H9 (cell line): ENCODE data around the gene LHPP. TPM values are rescaled to one million over a fixed set of nuclear protein-coding genes. Genes with fewer than 3 reads are reported as not detected.
A peak's percentile ranks its signal among the peaks of the same experiment; 100 is the strongest.

Experiments
- DNase-seq: peaks from one replicate; pipeline ENCODE4 v3.0.0-alpha.2; 2017
- H2AFZ ChIP-seq: one replicate; pipeline ENCODE4 v1.6.1; 2013; ENCODE audit warnings: mild to moderate bottlenecking, low read length, control low read depth, moderate library complexity
- H2AK5ac ChIP-seq: 2 replicates; pipeline ENCODE4 v1.6.1; 2013; ENCODE audit warnings: low read length, control low read depth, mixed read lengths; ENCODE audit not compliant: insufficient read length
- H2BK120ac ChIP-seq: one replicate; pipeline ENCODE4 v1.6.1; 2013; ENCODE audit warnings: low read depth, mild to moderate bottlenecking, low read length, control low read depth, inconsistent platforms; ENCODE audit not compliant: poor library complexity, severe bottlenecking
- H2BK12ac ChIP-seq: 2 replicates; pipeline ENCODE4 v1.6.1; 2013; ENCODE audit warnings: low read length, control low read depth, mixed read lengths, low read depth; ENCODE audit not compliant: insufficient read length
- H2BK15ac ChIP-seq: 2 replicates; pipeline ENCODE4 v1.6.1; 2013; ENCODE audit warnings: low read depth, low read length, control low read depth
- H2BK20ac ChIP-seq: one replicate; pipeline ENCODE4 v1.6.1; 2013; ENCODE audit warnings: low read depth, mild to moderate bottlenecking, low read length, control low read depth, inconsistent platforms; ENCODE audit not compliant: poor library complexity, severe bottlenecking
- H2BK5ac ChIP-seq: 2 replicates; pipeline ENCODE4 v1.6.1; 2013; ENCODE audit warnings: low read length, control low read depth, mixed read lengths; ENCODE audit not compliant: insufficient read length
- H3K14ac ChIP-seq: 2 replicates; pipeline ENCODE4 v1.6.1; 2013; ENCODE audit warnings: low read length, control low read depth; ENCODE audit not compliant: insufficient read depth
- H3K18ac ChIP-seq: 2 replicates; pipeline ENCODE4 v1.6.1; 2013; ENCODE audit warnings: low read depth, mild to moderate bottlenecking, mixed read lengths, low read length, control low read depth; ENCODE audit not compliant: insufficient read length
- H3K23ac ChIP-seq: 2 replicates; pipeline ENCODE4 v1.6.1; 2013; ENCODE audit warnings: low read length, control low read depth, mixed read lengths, low read depth; ENCODE audit not compliant: insufficient read length
- H3K23me2 ChIP-seq: 2 replicates; pipeline ENCODE4 v1.6.1; 2013; ENCODE audit warnings: low read depth, mild to moderate bottlenecking, mixed read lengths, low read length, control low read depth; ENCODE audit not compliant: insufficient read length, poor library complexity, severe bottlenecking
- H3K27ac ChIP-seq: 2 replicates; pipeline ENCODE4 v1.5.1; 2013; ENCODE audit warnings: low read length, control low read depth, mixed read lengths, low read depth; ENCODE audit not compliant: insufficient read length
- H3K27me3 ChIP-seq: 2 replicates; pipeline ENCODE4 v1.6.1; 2013; ENCODE audit warnings: low read length, control low read depth, inconsistent platforms; ENCODE audit not compliant: insufficient read depth
- H3K4ac ChIP-seq: 2 replicates; pipeline ENCODE4 v1.6.1; 2013; ENCODE audit warnings: low read depth, mild to moderate bottlenecking, control low read depth, inconsistent platforms, low read length, moderate library complexity
- H3K4me1 ChIP-seq: 2 replicates; pipeline ENCODE4 v1.6.1; 2013; ENCODE audit warnings: low read length, control low read depth, inconsistent platforms; ENCODE audit not compliant: insufficient read depth
- H3K4me2 ChIP-seq: 2 replicates; pipeline ENCODE4 v1.6.1; 2013; ENCODE audit warnings: low read length, control low read depth, mixed read lengths; ENCODE audit not compliant: insufficient read length, insufficient read depth
- H3K56ac ChIP-seq: 2 replicates; pipeline ENCODE4 v1.6.1; 2013; ENCODE audit warnings: low read depth, mild to moderate bottlenecking, mixed read lengths, low read length, control low read depth; ENCODE audit not compliant: insufficient read length
- H3K79me1 ChIP-seq: 2 replicates; pipeline ENCODE4 v1.6.1; 2013; ENCODE audit warnings: low read depth, mild to moderate bottlenecking, moderate library complexity, low read length, control low read depth, inconsistent platforms; ENCODE audit not compliant: insufficient read depth, poor library complexity, severe bottlenecking
- H3K79me2 ChIP-seq: 2 replicates; pipeline ENCODE4 v1.6.1; 2013; ENCODE audit warnings: low read length, control low read depth, inconsistent platforms; ENCODE audit not compliant: insufficient read depth
- H3K9ac ChIP-seq: 2 replicates; pipeline ENCODE4 v1.6.1; 2013; ENCODE audit warnings: low read length, control low read depth, mixed read lengths; ENCODE audit not compliant: insufficient read length; ENCODE audit errors: extremely low read depth
- H3K9me3 ChIP-seq: one replicate; pipeline ENCODE4 v1.6.1; 2013; ENCODE audit warnings: low read depth, low read length, inconsistent platforms; ENCODE audit not compliant: control insufficient read depth
- H3T11ph ChIP-seq: one replicate; pipeline ENCODE4 v1.6.1; 2013; ENCODE audit warnings: mild to moderate bottlenecking, low read length, control low read depth, inconsistent platforms
- H4K20me1 ChIP-seq: one replicate; pipeline ENCODE4 v1.6.1; 2013; ENCODE audit not compliant: control insufficient read depth, insufficient read length, insufficient read depth
- H4K5ac ChIP-seq: 2 replicates; pipeline ENCODE4 v1.6.1; 2013; ENCODE audit warnings: low read depth, mild to moderate bottlenecking, mixed read lengths, low read length, control low read depth; ENCODE audit not compliant: insufficient read length
- H4K8ac ChIP-seq: replicated peaks from 2 replicates; pipeline ENCODE4 v1.6.1; 2013; ENCODE audit warnings: low read length, control low read depth, mixed read lengths, low read depth; ENCODE audit not compliant: insufficient read length
- H4K91ac ChIP-seq: 2 replicates; pipeline ENCODE4 v1.6.1; 2013; ENCODE audit warnings: low read depth, mild to moderate bottlenecking, moderate library complexity, mixed read lengths, low read length, control low read depth; ENCODE audit not compliant: insufficient read length
- H3K27ac Mint-ChIP-seq, 3 experiments: 2 replicates in 2 of 3; 3 replicates in 1 of 3; pipeline ENCODE4 v1.8.0; 2020 to 2021; ENCODE audit warnings: mixed read lengths in 3 of 3, mild to moderate bottlenecking in 1 of 3, moderate library complexity in 1 of 3
- H3K27me3 Mint-ChIP-seq: 2 replicates; pipeline ENCODE4 v1.8.0; 2021; ENCODE audit warnings: low read depth, mild to moderate bottlenecking, moderate library complexity, mixed read lengths
- H3K36me3 Mint-ChIP-seq, 3 experiments: 2 replicates in 2 of 3; 3 replicates in 1 of 3; pipeline ENCODE4 v1.8.0; 2020 to 2021; ENCODE audit warnings: low read depth in 3 of 3, mixed read lengths in 3 of 3; ENCODE audit not compliant: insufficient read depth in 1 of 3
- H3K4me1 Mint-ChIP-seq, 2 experiments: 2 replicates each; pipeline ENCODE4 v1.8.0; 2020; ENCODE audit warnings: mixed read lengths in 2 of 2
- H3K4me3 Mint-ChIP-seq, 2 experiments: 2 replicates in 1 of 2; 3 replicates in 1 of 2; pipeline ENCODE4 v1.8.0; 2020 to 2021; ENCODE audit warnings: mild to moderate bottlenecking in 2 of 2, mixed read lengths in 2 of 2, moderate library complexity in 1 of 2
- H3K9me3 Mint-ChIP-seq, 2 experiments: 2 replicates in 1 of 2; 3 replicates in 1 of 2; pipeline ENCODE4 v1.8.0; 2020; ENCODE audit warnings: mild to moderate bottlenecking in 2 of 2, mixed read lengths in 2 of 2, moderate library complexity in 1 of 2
- WGBS: extraction: QIAGEN DNeasy Blood & Tissue Kit; methylation state at CpG from one replicate; pipeline ENCODE4 v1.1.7; 2013; ENCODE audit warnings: missing lambda C conversion rate, low lambda C conversion rate, mixed read lengths; ENCODE audit not compliant: insufficient read length; ENCODE audit errors: extremely low coverage; 5-methylcytosine and 5-hydroxymethylcytosine counted together
- total RNA-seq: library from RNA; stranded (reverse); gene quantifications from 2 replicates; pipeline ENCODE4 v1.2.1, GENCODE V29; 2021
- TF ChIP-seq, protein P1 (sequence below): fragments of 200-600 bp; sonication (generic); conservative IDR thresholded peaks from 3 replicates; pipeline ENCODE4 v1.8.0; 2021; ENCODE audit warnings: antibody characterized with exemption, mild to moderate bottlenecking

LHPP gene
- total RNA-seq, 1 experiment from 2014 or later = 29.6 TPM

DNA sequence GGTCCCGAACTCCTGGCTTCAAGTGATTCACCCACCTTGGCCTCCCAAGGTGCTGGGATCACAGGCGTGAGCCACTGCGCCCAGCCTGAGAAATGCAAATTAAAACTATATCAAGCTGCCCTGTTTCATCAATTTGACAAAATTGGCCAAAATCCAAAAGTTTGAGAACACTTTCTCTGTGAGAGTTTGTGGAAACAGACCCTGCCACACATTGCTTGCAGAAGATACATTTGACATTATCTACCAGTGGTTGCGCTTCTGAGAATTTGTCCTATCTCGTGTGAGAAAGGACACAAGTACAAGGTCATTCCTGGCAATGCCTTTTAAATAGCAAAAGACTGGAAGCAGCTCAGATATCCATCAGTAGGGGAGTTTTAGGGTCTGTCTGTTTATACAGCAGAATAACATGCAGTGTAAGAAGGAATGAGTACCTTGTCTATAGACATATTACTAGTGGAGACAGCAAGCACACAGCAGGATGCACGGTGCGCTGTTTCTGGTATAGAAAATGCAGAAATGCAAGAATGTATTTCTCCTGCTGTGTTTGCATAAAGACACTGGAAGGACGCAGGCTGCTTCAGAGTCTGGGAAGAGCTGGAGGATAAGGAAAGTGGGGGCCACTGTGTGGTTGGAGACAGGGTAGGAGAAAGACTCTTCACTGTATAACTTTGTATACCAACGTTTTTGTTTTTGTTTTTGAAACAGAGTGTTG lies 4.3 kb downstream of the LHPP start:
- H3K4me2 ChIP-seq = peak overlapping the region; percentile 38
- H3K27me3 ChIP-seq = no peaks in the 10 kb centered on the region
- Mint-ChIP-seq H3K27me3 (peaks cover 7% of the 10 kb centered on the region), H3K4me3 (peak overlapping the region in 1 of 2 experiments; percentile 62; a peak in 2 of 5 replicates), H3K27ac (peak overlapping the region; percentile 33 to 60 (median 38); a peak in 3 of 7 replicates), H3K4me1 (peaks cover 57 to 61% of the 10 kb centered on the region in 2 experiments), H3K9me3 (no peaks in the 10 kb centered on the region; a peak in 1 of 5 replicates), H3K36me3 (peaks cover 2 to 5% (median 5%) of the 10 kb centered on the region in 3 experiments; a peak in 6 of 7 replicates)
- no peak overlapping the region for H2BK12ac ChIP-seq
- H3K23ac ChIP-seq = no peak overlapping the region
- no peak overlapping the region for H2AK5ac ChIP-seq
- H3K9me3 ChIP-seq = no peaks in the 10 kb centered on the region
- H3T11ph ChIP-seq = no peak overlapping the region
- H2BK120ac ChIP-seq = no peak overlapping the region
- no peak overlapping the region for H2BK20ac ChIP-seq
- peaks cover 3% of the 10 kb centered on the region for H4K20me1 ChIP-seq
- DNase-seq = no peak
- no peaks in the 10 kb centered on the region for H3K79me1 ChIP-seq
- no peak overlapping the region for H3K18ac ChIP-seq
- no CpG with 5 or more reads among the region's 9 CpGs for WGBS
- no peaks in the 10 kb centered on the region for H3K79me2 ChIP-seq
- no peak overlapping the region for H3K56ac ChIP-seq
- H3K4me1 ChIP-seq = peaks cover 15% of the 10 kb centered on the region; the same call in 1 of the 2 replicates
- H4K91ac ChIP-seq = no peak overlapping the region
- no peak overlapping the region for H2BK5ac ChIP-seq
- no peak overlapping the region for H3K4ac ChIP-seq
- H3K9ac ChIP-seq = no peak overlapping the region
- no peak overlapping the region for H2AFZ ChIP-seq
- no peak overlapping the region for H4K5ac ChIP-seq
- no peak overlapping the region for H3K14ac ChIP-seq
- no peak overlapping the region for H4K8ac ChIP-seq
- H3K27ac ChIP-seq = no peak overlapping the region
- H2BK15ac ChIP-seq = no peak overlapping the region
- peaks cover 3% of the 10 kb centered on the region for H3K23me2 ChIP-seq
- TF ChIP-seq, protein P1, sequence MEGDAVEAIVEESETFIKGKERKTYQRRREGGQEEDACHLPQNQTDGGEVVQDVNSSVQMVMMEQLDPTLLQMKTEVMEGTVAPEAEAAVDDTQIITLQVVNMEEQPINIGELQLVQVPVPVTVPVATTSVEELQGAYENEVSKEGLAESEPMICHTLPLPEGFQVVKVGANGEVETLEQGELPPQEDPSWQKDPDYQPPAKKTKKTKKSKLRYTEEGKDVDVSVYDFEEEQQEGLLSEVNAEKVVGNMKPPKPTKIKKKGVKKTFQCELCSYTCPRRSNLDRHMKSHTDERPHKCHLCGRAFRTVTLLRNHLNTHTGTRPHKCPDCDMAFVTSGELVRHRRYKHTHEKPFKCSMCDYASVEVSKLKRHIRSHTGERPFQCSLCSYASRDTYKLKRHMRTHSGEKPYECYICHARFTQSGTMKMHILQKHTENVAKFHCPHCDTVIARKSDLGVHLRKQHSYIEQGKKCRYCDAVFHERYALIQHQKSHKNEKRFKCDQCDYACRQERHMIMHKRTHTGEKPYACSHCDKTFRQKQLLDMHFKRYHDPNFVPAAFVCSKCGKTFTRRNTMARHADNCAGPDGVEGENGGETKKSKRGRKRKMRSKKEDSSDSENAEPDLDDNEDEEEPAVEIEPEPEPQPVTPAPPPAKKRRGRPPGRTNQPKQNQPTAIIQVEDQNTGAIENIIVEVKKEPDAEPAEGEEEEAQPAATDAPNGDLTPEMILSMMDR = no peak
